Heart left ventricle (tissue), 13 donors: ENCODE measurements around the gene LRMDA.

Source experiments
- CTCF ChIP-seq, 12 donors: fragments of 200-600 bp; sonication (generic) in 4 of 12; IDR thresholded peaks; one replicate each; pipeline versions ENCODE4 v1.5.0 to v1.8.0; 2018 to 2022; ENCODE audit warnings: antibody characterized with exemption in 12 of 12, mild to moderate bottlenecking in 5 of 12
- POLR2A ChIP-seq, 2 donors: fragments of 450-650 bp; IDR thresholded peaks; one replicate each; pipeline ENCODE4 v1.6.1; 2017; ENCODE audit warnings: antibody characterized with exemption in 2 of 2, mild to moderate bottlenecking in 2 of 2, moderate library complexity in 2 of 2
- donor health status: ischemic (EF 13 %, LVEDD 7.1; RV severe dilation, severe dysfunction).
- donor health status: DM: no; HTN: yes; CAD: no.
- donor health status: DM: no; HTN: no; CAD: no.
- donor health status: ischemic (EF 25% LVEDD 6.9; RV normal size, moderate dysfunction).
- donor health status: ischemic (EF 25% LVEDD 5.7; RV mildly dilated, moderate dysfunction).
- donor health status: ischemic (EF 35%, LVEDD 5.7; RV mildly dilated, moderate dysfunction).
- donor health status: nonischemic (EF 11% LVEDD 7.7; RV severe dilation, severe dysfunction).
- donor health status: DM: yes; HTN: yes; CAD: no.
- donor health status: PGD.
- donor health status: ischemic (EF 29% LVEDD 5.4; RV normal size, mild dysfunction).
- donor health status: nonischemic (EF 23%, LVEDD 6.1; RV moderate dilation, normal function).

- TF ChIP-seq CTCF (IDR thresholded peaks at IDR 0.05): no peak
- no peak for TF ChIP-seq POLR2A (IDR thresholded peaks at IDR 0.05)
Observed at GRCh38 chr10:75851580-75852345, 420.3 kb downstream of the LRMDA start.
